BLaER1 (cell line): ENCODE measurements around the gene MTARC1.

Source experiments
- H3K27ac ChIP-seq: shearing (Covaris generic); formaldehyde crosslinking; 2 replicates; pipeline ENCODE4 v1.8.1; 2022
- H3K27me3 ChIP-seq: shearing (Covaris generic); formaldehyde crosslinking; 2 replicates; pipeline ENCODE4 v1.8.1; 2022
- H3K36me3 ChIP-seq: shearing (Covaris generic); formaldehyde crosslinking; 2 replicates; pipeline ENCODE4 v1.8.1; 2022
- H3K4me1 ChIP-seq: shearing (Covaris generic); formaldehyde crosslinking; 2 replicates; pipeline ENCODE4 v1.8.1; 2022
- H3K4me2 ChIP-seq: shearing (Covaris generic); formaldehyde crosslinking; 2 replicates; pipeline ENCODE4 v1.8.1; 2022
- H3K4me3 ChIP-seq: shearing (Covaris generic); formaldehyde crosslinking; 2 replicates; pipeline ENCODE4 v1.8.1; 2022
- H3K9ac ChIP-seq: shearing (Covaris generic); formaldehyde crosslinking; 2 replicates; pipeline ENCODE4 v1.8.1; 2022
- H3K9me3 ChIP-seq: shearing (Covaris generic); formaldehyde crosslinking; 2 replicates; pipeline ENCODE4 v1.8.1; 2022
- H4K20me1 ChIP-seq: shearing (Covaris generic); formaldehyde crosslinking; 2 replicates; pipeline ENCODE4 v1.8.1; 2022
- Cebpa-rat ChIP-seq: shearing (Covaris generic); IDR thresholded peaks from 2 replicates; pipeline ENCODE4 v1.8.1; 2022

The MTARC1 gene

DNA sequence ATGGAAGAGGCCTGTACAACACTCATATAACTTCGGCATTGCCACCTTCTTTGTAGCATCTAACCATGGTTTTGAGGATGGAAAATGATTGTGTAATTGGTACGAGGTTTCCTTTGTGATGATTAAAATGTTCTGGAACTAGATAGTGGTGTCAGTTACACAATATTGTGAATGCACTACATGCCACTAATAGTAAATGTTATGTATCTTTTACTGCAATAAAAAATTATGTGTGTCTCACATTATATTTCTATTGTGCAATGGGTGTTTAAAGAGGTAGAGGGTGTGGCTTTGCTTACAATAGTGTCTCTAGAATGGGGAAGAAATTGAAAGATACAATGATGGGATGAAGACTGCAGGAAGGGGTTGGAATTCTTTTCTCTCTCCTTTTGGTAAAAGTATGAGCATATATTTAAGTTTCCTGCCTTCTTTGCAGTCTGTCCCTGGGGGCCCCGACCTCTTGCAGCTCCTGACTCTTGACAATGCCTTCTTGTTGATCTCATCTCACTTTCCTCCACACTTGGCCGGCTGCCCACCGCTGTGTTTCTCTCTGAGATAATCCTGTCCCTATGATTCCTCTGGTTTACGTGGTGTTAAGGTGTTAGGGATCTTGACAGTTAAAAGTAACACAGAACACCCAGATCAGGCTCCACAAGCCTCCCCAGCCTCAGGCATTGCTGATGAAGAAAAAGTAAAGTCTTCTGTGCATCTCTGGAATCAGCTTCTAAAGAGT lies 39.3 kb downstream of the MTARC1 start:
- Histone ChIP-seq H3K4me1 (peaks cover 9% of the 10 kb centered on the region), H3K9ac (no peak overlapping the region), H3K36me3 (no peaks in the 10 kb centered on the region), H3K4me2 (peak overlapping the region; percentile 23; the same call in 1 of the 2 replicates), H3K27me3 (no peaks in the 10 kb centered on the region), H3K9me3 (no peaks in the 10 kb centered on the region), H3K4me3 (no peak overlapping the region), H3K27ac (no peak overlapping the region), H4K20me1 (no peaks in the 10 kb centered on the region)
- TF ChIP-seq Cebpa-rat: peak; percentile 13; the same call in 1 of the 2 replicates

DNA sequence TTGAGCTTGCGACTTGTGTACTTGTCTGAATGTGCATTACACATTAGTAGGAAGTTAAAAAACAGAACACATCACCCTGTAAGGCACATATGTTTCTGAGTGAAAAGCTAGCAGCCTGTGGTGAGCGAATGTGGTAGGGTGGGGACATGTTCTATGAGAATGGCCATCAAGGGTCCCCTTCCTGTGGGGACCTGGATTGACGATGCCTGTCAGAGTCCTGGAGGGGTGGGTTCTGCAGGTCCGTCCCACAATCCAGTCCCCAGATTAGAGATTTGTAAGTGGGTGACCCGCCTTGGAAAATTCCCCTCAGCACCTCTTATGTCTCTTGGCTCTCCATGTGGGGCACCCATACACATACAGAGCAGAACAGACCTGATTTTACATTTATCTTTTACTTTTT lies 40.0 kb downstream of the MTARC1 start:
- H3K9me3 ChIP-seq: no peaks in the 10 kb centered on the region
- no peak overlapping the region for H3K4me3 ChIP-seq
- no peak overlapping the region for H3K4me2 ChIP-seq
- no peak for TF ChIP-seq Cebpa-rat
- no peaks in the 10 kb centered on the region for H3K27me3 ChIP-seq
- H4K20me1 ChIP-seq: no peaks in the 10 kb centered on the region
- H3K36me3 ChIP-seq: no peaks in the 10 kb centered on the region
- H3K4me1 ChIP-seq: peaks cover 9% of the 10 kb centered on the region
- H3K9ac ChIP-seq: no peak overlapping the region
- no peak overlapping the region for H3K27ac ChIP-seq

GRCh38 chr1:220827445-220828178 lies 40.9 kb downstream of the MTARC1 start:
- H3K9me3 ChIP-seq: no peaks in the 10 kb centered on the region
- TF ChIP-seq Cebpa-rat: no peak
- H3K4me3 ChIP-seq: no peak overlapping the region

GRCh38 chr1:220828179-220828490 lies 41.4 kb downstream of the MTARC1 start:
- H3K4me2 ChIP-seq: no peak overlapping the region
- peaks cover 9% of the 10 kb centered on the region for H3K4me1 ChIP-seq
- H4K20me1 ChIP-seq: no peaks in the 10 kb centered on the region
- H3K9me3 ChIP-seq: no peaks in the 10 kb centered on the region
- H3K36me3 ChIP-seq: no peaks in the 10 kb centered on the region
- no peak for TF ChIP-seq Cebpa-rat
- no peaks in the 10 kb centered on the region for H3K27me3 ChIP-seq
- no peak overlapping the region for H3K4me3 ChIP-seq
- no peak overlapping the region for H3K27ac ChIP-seq
- H3K9ac ChIP-seq: no peak overlapping the region

More at GRCh38 chr1:220827445-220828178, 40.9 kb downstream of the MTARC1 start:
- H3K36me3 ChIP-seq: no peaks in the 10 kb centered on the region
- H3K27ac ChIP-seq: no peak overlapping the region
- H4K20me1 ChIP-seq: no peaks in the 10 kb centered on the region
- no peaks in the 10 kb centered on the region for H3K27me3 ChIP-seq
- peaks cover 9% of the 10 kb centered on the region for H3K4me1 ChIP-seq
- no peak overlapping the region for H3K4me2 ChIP-seq
- H3K9ac ChIP-seq: no peak overlapping the region

GRCh38 chr1:220828950-220829586 lies 42.4 kb downstream of the MTARC1 start:
- no peak for TF ChIP-seq Cebpa-rat
- H3K36me3 ChIP-seq: no peaks in the 10 kb centered on the region

DNA sequence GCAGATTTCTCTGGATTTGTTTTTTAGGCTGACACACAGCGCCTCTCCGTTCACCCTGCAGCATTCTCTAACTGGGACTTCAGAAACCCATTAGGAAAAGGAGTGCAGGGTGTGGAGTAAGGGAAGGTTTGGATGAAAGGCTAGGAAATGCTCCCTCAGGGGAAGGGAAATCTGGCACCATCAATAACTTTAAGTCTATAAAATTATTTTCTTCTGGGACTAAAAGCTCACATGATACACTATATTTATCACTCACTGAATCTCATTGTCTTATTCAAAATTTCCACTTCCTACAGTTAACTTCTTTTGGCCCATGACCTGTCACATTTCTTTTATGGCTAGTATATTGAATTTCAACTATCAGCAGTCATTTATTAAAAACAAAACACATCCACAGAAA lies 46.7 kb downstream of the MTARC1 start:
- Histone ChIP-seq H3K4me3 (no peak overlapping the region), H3K4me1 (no peaks in the 10 kb centered on the region), H3K4me2 (no peak overlapping the region), H3K36me3 (no peaks in the 10 kb centered on the region), H3K9me3 (no peaks in the 10 kb centered on the region), H3K9ac (no peak overlapping the region), H3K27ac (no peak overlapping the region), H3K27me3 (no peaks in the 10 kb centered on the region), H4K20me1 (no peaks in the 10 kb centered on the region)
- TF ChIP-seq Cebpa-rat: no peak

More at GRCh38 chr1:220828950-220829586, 42.4 kb downstream of the MTARC1 start:
- Histone ChIP-seq H3K4me1 (peaks cover 9% of the 10 kb centered on the region), H3K9ac (no peak overlapping the region), H3K27ac (no peak overlapping the region), H3K4me2 (no peak overlapping the region), H4K20me1 (no peaks in the 10 kb centered on the region), H3K9me3 (no peaks in the 10 kb centered on the region), H3K4me3 (no peak overlapping the region), H3K27me3 (no peaks in the 10 kb centered on the region)

- Histone ChIP-seq H3K9me3 (no peaks in the 10 kb centered on the region), H3K27ac (no peak overlapping the region), H3K4me1 (no peaks in the 10 kb centered on the region), H3K9ac (no peak overlapping the region), H3K36me3 (no peaks in the 10 kb centered on the region), H4K20me1 (no peaks in the 10 kb centered on the region), H3K27me3 (no peaks in the 10 kb centered on the region), H3K4me2 (no peak overlapping the region), H3K4me3 (no peak overlapping the region)
- no peak for TF ChIP-seq Cebpa-rat
These were observed 47.6 kb downstream of the MTARC1 start for GRCh38 chr1:220834155-220834870.
